Hepatocyte (in vitro differentiated cells): ENCODE results near the gene FST.

Source experiments
- EZH2phosphoT487 ChIP-seq: fragments of 200-600 bp; sonication (generic); IDR thresholded peaks from one replicate; pipeline ENCODE4 v1.6.1; 2018; ENCODE audit warnings: antibody characterized with exemption, mild to moderate bottlenecking, low read depth, moderate library complexity; ENCODE audit not compliant: unreplicated experiment, severe bottlenecking
- TF ChIP-seq, protein P1 (sequence below): fragments of 200-600 bp; sonication (generic); IDR thresholded peaks from 2 replicates; pipeline ENCODE4 v1.5.1; 2016; ENCODE audit warnings: antibody characterized with exemption, mild to moderate bottlenecking; ENCODE audit not compliant: poor library complexity

GRCh38 chr5:53512539-53512938 lies 32.1 kb downstream of the FST start:
- TF ChIP-seq, protein P1, sequence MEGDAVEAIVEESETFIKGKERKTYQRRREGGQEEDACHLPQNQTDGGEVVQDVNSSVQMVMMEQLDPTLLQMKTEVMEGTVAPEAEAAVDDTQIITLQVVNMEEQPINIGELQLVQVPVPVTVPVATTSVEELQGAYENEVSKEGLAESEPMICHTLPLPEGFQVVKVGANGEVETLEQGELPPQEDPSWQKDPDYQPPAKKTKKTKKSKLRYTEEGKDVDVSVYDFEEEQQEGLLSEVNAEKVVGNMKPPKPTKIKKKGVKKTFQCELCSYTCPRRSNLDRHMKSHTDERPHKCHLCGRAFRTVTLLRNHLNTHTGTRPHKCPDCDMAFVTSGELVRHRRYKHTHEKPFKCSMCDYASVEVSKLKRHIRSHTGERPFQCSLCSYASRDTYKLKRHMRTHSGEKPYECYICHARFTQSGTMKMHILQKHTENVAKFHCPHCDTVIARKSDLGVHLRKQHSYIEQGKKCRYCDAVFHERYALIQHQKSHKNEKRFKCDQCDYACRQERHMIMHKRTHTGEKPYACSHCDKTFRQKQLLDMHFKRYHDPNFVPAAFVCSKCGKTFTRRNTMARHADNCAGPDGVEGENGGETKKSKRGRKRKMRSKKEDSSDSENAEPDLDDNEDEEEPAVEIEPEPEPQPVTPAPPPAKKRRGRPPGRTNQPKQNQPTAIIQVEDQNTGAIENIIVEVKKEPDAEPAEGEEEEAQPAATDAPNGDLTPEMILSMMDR: no peak
- no peak for TF ChIP-seq EZH2phosphoT487
